HL-60 (cell line): Measurements from ENCODE around the gene NDUFA13.

ENCODE experiments used
- CTCF ChIP-seq: IDR thresholded peaks from one replicate; pipeline ENCODE4 v1.5.1; 2011; ENCODE audit warnings: low read length, control low read depth, inconsistent platforms; ENCODE audit not compliant: insufficient read depth
- GABPA ChIP-seq: IDR thresholded peaks from 2 replicates; pipeline ENCODE4 v1.6.1; 2012; ENCODE audit warnings: low read depth
- POLR2AphosphoS5 ChIP-seq: IDR thresholded peaks from 2 replicates; pipeline ENCODE4 v1.6.1; 2012; ENCODE audit warnings: low read depth
- SPI1 ChIP-seq: IDR thresholded peaks from 2 replicates; pipeline ENCODE4 v1.6.1; 2012; ENCODE audit warnings: low read depth, mild to moderate bottlenecking, borderline replicate concordance

- TF ChIP-seq CTCF (no peak), POLR2AphosphoS5 (no peak), SPI1 (no peak), GABPA (no peak)
These were observed 42.0 kb downstream of the NDUFA13 start for GRCh38 chr19:19558055-19558454.
